GM18498 (cell line): ENCODE results near the gene IL12RB1.
"Not testable (repeated sequence)": the region's sequence is repeated elsewhere in the genome, so short reads cannot be mapped to it uniquely, and the experiment has no call there.

ENCODE experiments used
- ATAC-seq: cut with Tn5 transposase; IDR thresholded peaks from one replicate; pipeline ENCODE4 v1.9.1; 2021; ENCODE audit warnings: mild to moderate bottlenecking, moderate library complexity; ENCODE audit not compliant: unreplicated experiment

The IL12RB1 gene

DNA sequence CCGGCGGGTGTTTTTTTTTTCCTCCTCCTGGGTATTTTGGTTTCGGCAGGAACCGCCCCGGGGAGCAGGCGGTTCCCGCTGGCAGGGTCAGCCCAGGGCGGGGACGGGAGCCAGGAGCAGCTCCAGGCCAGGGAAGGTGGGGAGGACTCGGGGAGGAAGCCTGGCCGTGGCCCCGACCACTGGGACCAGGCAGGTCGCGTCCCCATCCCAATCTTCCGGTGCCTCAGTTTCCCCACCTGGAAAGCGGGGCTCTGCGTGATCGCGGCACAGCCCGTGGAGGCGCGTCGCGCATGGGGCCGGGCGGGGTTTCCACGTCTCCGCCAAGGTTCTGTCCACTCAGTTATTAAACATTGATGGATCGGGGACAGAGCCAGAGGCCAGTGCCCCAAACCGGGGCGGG, 34.8 kb downstream of the IL12RB1 start:
- no peak for ATAC-seq

DNA sequence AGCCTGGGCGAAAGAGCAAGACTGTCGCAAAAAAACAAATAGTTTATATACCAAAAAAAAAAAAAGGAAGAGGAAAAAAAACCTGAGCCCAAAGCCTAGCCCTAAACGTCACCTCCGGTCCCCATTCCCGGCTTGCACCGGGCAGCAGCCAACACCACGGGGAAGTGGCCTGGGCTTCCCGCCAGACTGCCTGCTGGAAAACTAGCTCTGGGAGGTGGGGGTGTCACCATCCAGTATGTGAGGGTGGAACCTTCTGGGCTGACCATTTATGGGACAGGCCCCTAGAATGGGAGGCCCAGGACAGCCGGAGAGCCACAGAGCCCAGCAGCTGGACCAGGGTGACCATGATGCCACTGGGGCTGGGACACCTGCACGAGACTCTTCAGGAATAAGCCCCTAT, 37.3 kb downstream of the IL12RB1 start:
- ATAC-seq: no peak

DNA sequence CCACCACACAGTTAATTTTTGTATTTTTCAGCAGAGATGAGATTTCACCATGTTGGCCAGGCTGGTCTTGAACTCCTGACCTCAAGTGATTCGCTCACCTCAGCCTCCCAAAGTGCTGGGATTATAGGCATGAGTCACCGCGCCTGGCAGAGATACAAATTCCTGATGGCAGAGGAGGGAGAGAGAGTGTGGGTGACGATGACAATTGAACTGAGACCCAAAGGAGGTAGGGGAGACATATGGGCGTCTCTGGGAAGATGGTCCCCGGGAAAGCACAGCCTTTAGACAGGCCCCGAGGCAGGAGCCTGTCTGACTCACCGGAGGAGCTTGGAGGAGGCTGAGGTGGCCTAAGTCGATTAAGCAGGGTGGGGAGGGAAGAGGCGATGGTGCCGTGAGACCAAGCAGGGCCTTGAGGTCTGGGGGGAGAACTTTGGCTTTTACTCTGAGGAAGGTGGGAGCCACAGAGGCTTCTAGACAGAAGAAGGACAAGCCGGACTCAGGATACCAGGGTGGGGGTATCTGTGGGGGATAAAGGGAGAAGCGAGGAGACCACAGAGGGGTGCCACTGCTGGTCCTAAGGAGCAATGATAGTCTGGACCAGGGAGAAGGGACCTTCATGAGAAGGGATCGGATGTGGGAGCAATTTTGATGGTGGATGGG, 40.5 kb downstream of the IL12RB1 start:
- ATAC-seq: no peak

DNA sequence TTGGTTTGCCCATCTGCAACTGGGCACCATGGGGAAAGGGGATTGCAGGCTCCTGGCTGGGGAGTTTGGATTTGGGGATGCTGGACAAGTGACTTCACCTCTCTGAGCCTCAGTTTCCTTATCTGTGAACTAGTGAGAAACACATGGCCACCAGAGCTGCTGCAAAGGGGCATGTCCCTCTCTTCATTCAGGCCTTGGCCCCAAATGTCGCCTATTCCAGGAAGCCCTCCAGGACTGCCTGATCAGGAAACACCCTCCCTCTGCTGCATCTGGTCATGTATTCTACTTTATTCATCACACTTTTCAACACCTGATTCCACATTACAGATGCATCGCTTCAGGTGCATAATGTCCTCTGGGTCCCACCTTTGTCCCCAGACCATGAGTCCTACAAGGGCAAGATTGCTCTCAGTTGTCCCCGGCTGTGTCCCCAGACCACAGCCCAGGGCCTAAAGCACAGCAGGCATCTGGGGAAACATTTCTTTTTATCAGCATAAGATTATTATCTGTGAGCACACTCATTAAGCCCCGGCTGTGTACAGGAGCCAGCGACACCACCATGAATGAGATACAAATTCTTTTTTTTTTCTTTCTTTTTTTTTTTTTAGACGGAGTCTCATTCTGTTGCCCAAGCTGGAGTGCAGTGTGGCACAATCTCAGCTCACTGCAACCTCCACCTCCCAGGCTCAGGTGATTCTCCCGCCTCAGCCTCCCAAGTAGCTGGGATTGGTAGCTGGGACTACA, 41.3 kb downstream of the IL12RB1 start:
- no peak for ATAC-seq

DNA sequence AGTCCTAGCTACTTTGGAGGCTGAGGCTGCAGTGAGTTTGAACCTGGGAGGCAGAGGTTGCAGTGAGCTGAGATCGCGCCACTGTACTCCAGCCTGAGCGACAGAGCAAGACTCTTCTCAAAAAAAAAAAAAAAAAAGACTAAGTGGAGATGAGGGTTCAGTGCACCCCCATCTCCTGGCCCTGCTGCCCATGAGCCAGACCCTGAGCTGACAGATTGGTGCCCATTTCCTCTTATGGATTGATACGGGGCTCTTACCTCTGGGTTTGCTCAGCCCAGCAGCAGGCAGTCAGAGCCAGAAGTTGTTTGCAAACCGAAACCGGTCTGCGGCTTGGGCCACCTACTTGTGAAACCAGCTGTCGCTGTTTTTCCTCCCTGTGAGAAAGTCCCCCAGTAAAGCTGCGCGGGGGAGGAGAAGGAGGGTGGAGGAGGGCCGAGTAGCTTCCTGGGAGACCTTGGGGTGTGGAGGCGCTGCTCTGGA, 41.9 kb downstream of the IL12RB1 start:
- peak; percentile 95 for ATAC-seq

DNA sequence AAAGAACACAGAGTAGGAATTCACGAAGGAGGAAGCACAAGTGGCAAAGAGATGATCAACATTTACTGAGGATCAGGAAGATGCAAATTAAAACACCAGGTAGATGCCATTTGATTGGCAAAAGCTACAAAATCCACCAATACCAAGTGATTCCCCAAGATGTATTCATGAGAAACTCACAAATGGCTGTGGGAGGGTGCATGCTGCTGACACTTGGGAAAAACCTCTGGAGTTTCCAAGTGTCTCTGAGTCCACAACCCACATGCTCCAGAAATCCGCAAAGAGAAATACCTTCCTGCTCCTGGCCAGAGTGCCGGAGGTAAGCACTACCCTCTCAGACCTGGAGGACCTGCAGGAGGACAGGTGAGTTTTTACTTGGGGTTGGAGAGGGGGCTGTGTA, 43.1 kb downstream of the IL12RB1 start:
- ATAC-seq: no peak

DNA sequence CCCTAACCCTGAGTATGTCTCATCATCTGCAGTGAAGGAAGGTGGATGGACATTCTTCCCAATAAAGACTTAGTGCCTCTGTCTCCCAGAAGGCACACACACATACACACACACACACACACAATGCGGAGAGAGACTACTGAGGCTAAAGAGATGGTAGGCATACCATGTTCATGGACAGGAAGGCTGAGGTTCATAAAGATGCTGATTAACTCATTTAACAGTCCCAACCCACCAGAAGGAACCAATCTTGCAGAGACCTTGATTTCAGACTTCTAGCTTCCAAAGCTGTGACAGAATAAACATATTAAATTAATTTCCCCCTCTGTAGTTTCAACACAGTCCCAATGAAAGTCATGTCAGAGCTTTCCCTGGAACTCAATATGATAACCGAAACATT, 45.7 kb downstream of the IL12RB1 start:
- ATAC-seq: no peak

DNA sequence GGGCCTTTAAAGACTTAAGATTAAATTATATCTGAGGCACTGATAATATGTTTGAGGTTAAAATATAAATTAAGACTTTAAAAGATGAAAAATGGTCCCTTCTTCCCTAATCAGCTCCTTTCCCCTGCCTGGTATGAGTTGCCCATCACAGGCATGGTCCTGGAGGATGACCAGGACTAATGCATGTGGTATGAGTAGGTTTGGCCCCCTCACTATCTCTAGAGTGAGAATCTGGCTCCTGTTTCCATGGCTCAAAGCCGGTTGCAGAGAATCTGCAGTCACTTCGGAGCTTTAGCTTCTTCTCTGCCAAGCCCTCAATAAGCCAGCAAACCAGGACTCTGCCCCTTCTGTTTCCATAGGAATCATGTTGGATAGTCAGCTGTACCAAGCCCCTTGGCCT, 54.6 kb downstream of the IL12RB1 start:
- ATAC-seq: not testable (repeated sequence)

DNA sequence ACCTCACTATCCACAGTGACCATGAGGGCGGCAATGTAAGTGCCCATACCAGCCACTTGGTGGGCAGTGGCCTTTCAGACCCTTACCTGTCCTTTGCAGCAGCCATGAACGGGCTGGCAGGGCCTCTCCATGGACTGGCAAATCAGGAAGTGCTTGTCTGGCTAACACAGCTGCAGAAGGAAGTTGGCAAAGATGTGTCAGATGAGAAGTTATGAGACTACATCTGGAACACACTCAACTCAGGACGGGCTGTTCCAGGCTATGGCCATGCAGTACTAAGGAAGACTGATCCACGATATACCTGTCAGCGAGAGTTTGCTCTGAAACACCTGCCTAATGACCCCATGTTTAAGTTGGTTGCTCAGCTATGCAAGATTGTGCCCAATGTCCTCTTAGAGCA, 55.3 kb downstream of the IL12RB1 start:
- ATAC-seq: not testable (repeated sequence)

DNA sequence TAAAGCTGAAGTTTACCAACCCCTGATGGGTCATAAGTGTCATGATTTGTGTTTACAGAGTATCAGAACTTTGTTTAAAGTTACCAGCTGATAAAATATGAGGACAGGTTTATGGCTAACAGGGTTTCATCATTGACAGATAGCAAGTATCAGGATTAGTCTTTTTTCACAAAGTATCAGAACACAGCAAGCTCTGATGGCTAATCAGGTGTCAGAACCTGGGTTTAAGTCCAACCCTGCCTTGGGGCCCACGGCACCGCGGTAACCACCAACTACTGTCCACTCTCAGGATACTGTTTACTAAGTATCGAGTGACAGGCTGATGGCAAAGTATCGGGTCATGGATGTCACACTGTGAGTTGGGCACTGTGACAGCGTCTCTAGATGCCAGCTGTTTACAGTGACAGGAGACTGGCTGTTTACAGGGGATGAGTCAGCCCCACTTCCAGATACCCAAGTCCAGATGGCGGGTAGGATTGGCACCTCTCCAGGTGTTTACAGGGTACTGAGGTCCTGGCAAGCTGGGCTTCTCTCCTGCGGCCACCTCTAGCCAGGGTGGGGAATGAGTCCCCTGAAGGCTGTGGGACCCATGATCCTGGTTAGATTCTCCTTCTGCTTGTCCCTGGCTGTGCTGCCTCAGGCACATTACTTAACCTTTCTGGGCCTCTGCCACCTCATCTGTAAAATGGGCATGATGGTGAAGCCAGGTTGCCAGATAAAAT, 57.0 kb downstream of the IL12RB1 start:
- ATAC-seq: no peak

DNA sequence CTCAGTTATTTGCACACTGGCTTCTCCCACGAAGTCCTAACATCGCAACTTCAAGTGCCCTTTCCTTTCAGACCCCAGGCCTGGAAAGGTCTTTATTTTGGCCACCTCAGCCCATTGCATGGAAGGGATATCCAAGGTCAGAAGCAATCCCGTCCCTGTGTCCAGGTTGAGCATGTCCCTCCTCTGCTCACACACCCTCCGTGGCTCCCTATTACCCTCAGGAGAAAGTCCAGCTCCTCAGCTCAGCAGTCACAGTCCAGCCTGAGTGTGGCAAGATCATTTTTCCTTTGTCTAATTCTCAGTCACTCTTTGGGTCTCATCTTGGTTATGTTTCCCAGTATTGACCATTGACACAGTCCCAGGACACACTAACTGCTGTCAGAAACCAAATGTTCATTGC, 59.6 kb downstream of the IL12RB1 start:
- no peak for ATAC-seq

DNA sequence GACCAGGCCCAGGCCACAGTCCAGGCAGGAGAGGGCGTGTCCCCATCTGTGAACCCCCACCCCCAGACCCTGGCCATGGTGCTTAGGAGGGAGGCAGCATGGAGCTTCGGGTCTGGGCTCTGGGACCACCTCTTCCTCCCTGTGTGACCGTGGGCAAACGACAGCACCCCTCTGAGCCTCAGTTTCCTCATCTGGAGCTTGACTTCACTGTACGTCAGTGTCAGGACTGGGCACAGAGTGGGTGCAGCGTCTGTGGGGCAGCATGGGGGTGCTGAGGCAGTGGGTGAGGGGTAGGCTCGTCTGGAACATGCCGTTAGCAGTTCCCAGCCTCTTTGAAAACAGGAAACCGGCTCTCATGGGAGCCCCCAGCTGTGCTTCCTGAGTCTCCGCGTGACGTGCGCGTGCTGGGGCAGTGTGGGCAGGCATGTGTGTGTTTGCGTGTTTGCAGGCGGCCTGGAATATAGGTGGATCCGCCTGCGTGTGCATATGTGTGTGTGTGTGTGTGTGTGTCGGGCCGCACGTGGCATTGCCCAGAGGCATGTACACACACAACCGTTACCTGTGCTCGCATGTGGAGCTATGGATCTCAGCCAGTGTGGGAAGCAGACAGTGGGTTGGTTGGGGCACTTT, 63.0 kb downstream of the IL12RB1 start:
- no peak for ATAC-seq

DNA sequence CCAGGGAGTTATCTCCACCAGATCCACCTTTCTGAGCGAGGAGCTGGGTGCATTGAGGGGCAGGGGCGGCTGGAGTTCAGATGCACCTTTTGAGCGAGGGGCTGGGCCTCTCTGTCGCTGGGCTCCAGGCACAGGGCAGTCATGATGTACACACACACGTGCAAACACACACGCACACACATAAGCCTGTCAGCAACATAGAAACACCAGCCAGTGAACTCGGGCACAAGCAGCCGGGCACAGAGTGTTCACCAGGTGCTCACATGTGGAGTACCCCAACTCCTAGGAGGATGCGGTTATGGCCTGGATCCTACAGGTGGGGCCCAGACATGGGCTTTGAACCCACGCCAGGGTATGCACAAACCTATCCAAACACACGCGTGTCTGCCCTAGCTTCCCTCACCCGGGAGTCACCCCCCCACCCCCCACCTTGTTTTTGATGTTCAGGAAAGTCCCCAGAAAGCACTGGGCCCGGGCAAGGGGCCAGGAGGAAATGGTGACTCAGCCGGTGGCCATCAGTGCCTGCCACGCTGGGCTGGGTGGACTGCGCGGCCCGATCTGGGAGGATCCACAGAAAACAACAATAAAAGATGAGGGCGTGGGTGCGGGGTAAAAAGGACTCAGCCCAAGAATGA, 65.5 kb downstream of the IL12RB1 start:
- ATAC-seq: no peak

DNA sequence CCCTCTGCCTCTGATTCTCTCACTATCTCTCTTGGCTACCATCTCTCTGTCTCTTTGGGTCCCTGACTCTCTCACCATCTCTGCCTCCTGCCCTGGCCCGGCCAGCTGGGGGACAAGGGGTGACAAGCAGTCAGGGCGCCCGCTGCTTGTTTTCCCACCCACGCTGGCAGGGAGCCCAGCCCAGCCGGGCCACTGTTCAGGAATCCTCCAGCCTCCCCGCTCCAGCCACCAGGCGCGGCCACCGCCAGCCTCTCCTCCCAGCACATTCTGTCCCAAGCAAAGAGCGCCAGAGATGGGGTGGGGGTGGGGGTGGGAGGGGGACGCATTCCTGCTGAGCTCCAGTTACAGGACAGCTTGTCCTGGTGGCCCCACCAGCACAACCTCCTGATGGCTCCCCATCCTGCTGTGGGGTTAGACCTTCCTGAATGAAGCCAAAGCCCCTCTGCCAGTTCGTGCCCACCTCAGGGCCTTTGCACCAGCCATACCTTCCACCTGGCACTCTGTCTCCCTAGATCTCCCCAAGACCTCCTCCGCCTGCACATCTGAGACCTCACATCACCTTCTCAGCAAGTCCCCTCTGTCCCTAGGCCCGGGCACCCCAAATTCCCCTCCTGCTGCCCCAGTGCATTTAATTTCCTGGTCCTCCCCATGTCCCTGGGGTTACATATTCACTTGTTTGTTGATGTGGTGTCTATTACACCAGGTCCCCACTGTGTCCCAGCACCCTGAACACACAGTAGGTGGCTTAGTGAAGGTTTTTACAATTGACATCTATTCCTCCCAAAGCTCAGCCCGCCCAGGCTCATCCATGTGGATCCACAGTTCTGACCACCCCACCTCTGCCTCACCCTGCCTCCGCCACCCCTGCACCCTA, 66.3 kb downstream of the IL12RB1 start:
- no peak for ATAC-seq

DNA sequence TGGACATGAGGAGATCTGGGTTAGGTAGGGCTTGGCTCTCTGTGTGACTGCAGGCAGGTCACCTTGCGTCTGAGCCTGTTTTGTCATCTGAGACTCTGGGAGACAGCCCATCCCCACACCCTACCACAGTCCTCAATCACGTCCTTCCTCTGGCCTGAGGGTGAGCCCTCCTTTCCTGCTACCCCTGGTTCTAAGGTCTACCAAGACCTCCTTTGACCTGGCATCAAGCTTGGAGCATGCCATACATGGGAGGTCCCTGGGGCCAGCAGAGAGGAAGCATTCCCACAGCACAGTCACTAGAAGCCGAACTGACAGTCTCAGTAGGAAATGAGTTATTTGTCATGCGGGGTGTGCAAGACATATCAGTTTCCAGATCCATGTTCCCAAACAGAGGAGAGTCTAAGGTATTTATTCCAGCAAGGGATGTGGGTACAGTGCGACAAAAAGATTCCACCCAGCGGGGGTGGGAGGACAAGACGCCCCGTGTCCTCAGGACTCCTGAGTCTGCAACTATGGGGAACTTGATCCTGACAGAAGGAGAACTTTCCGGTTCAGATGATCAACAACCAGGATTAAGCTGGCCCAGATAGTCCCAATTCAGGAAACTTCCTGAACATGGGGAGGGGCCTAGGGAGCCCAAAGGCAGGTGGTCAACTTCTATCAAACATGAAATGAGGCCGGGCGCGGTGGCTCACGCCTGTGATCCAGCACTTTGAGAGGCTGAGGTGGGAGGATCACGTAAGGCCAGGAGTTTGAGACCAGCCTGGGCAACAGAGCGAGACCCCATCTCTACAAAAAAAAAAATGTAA, 69.3 kb downstream of the IL12RB1 start:
- no peak for ATAC-seq

DNA sequence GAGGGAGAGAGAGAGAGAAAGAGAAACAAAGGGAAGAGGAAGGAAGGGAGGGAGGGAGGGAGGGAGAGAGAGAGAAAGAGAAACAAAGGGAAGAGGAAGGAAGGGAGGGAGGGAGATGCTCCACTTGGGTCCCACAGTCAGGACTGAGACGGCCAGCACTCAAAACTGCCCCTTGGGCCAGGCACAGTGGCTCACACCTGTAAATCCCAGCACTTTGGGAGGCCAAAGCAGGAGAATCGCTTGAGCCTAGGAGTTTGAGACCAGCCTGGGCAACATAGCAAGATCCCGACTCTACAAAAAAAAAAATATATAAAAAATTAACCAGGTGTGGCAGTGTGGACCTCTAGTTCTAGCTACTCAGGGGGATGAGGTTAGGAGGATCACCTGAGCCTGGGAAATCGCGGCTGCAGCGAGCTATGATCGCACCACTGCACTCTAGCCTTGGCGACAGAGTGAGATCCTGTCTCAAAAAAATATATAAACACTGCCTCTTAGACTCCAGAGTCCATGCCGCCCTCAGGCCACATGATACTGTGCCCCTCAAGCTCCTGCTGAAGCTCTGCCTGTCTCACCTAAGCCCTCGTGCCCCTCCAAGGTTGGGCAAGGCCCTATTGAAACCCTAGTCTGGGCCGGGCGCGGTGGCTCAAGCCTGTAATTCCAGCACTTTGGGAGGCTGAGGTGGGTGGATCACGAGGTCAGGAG, 70.4 kb downstream of the IL12RB1 start:
- no peak for ATAC-seq

DNA sequence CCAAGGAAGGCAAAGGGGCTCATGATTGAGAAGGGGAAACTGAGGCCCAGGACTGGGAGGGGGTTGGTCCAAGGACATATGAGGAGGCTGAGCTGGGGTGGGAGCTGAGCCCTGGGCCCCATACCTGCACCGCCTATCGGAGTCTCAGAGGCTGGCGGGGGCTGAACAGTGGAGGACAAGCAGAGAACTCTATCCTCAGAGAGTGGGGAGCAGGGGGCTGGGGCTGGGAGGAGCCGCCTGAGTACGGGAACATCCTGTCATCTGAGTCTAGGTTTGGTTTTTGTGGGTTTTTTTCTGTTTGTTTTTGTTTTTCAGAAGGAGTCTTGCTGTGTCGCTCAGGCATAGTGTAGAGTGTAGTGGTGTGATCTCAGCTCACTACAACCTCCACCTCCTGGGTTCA, 72.5 kb downstream of the IL12RB1 start:
- no peak for ATAC-seq
